H1 (cell line): ENCODE measurements around the gene MRPS25. TPM values are rescaled to one million over a fixed set of nuclear protein-coding genes. Genes with fewer than 3 reads are reported as not detected.

Experiments used
- BCL11A ChIP-seq, 2 experiments: IDR thresholded peaks; one replicate each; pipeline ENCODE4 v1.6.1; 2011; ENCODE audit warnings: low read depth in 2 of 2, low read length in 2 of 2, mild to moderate bottlenecking in 2 of 2
- BRCA1 ChIP-seq: IDR thresholded peaks from 2 replicates; pipeline ENCODE4 v1.6.1; 2012; ENCODE audit warnings: low read depth, low read length, improper control_type of control experiment
- CBX5 ChIP-seq: fragments of 300-800, 300-1000 bp; sonication (generic); IDR thresholded peaks from 2 replicates; pipeline ENCODE4 v1.7.1; 2016; ENCODE audit warnings: antibody characterized with exemption, low read length, low read depth
- CHD2 ChIP-seq: IDR thresholded peaks from 2 replicates; pipeline ENCODE4 v1.6.1; 2012; ENCODE audit warnings: low read length, improper control_type of control experiment
- CREB1 ChIP-seq: IDR thresholded peaks from 2 replicates; pipeline ENCODE4 v1.6.1; 2012; ENCODE audit warnings: inconsistent platforms
- CTBP2 ChIP-seq: IDR thresholded peaks from 2 replicates; pipeline ENCODE4 v1.7.0; 2011; ENCODE audit warnings: borderline replicate concordance, mild to moderate bottlenecking, moderate library complexity, mixed read lengths, low read length; ENCODE audit not compliant: insufficient read depth, insufficient read length
- GABPA ChIP-seq: IDR thresholded peaks from 2 replicates; pipeline ENCODE4 v1.6.1; 2011; ENCODE audit warnings: mild to moderate bottlenecking, low read length, moderate library complexity, borderline replicate concordance; ENCODE audit not compliant: insufficient read depth
- GTF2F1 ChIP-seq: IDR thresholded peaks from 2 replicates; pipeline ENCODE4 v1.6.1; 2012; ENCODE audit warnings: low read depth, low read length, improper control_type of control experiment, borderline replicate concordance
- HDAC6 ChIP-seq: IDR thresholded peaks from one replicate; pipeline ENCODE4 v1.7.1; 2012; ENCODE audit warnings: low read depth, mild to moderate bottlenecking, inconsistent platforms, low read length, moderate library complexity
- JUN ChIP-seq: IDR thresholded peaks from 2 replicates; pipeline ENCODE4 v1.6.1; 2011; ENCODE audit warnings: low read depth, mild to moderate bottlenecking, improper control_type of control experiment, low read length
- POLR2AphosphoS5 ChIP-seq: IDR thresholded peaks from 2 replicates; pipeline ENCODE4 v1.6.1; 2011; ENCODE audit warnings: low read depth, low read length
- RAD21 ChIP-seq, 2 experiments: IDR thresholded peaks in 1 of 2; conservative IDR thresholded peaks in 1 of 2; 2 replicates each; pipeline ENCODE4 v1.6.1; 2011; ENCODE audit warnings: low read depth in 2 of 2, low read length in 2 of 2, improper control_type of control experiment in 1 of 2, inconsistent platforms in 1 of 2, mild to moderate bottlenecking in 1 of 2, moderate library complexity in 1 of 2
- RFX5 ChIP-seq: IDR thresholded peaks from 2 replicates; pipeline ENCODE4 v1.6.1; 2011; ENCODE audit warnings: low read depth, low read length, improper control_type of control experiment, borderline replicate concordance
- SAP30 ChIP-seq: fragments of 300-600 bp; sonication (generic); IDR thresholded peaks from 2 replicates; pipeline ENCODE4 v1.7.1; 2012; ENCODE audit warnings: low read length, moderate library complexity, mild to moderate bottlenecking, inconsistent platforms; ENCODE audit not compliant: insufficient read depth, insufficient replicate concordance
- SP4 ChIP-seq: IDR thresholded peaks from 2 replicates; pipeline ENCODE4 v1.6.1; 2012; ENCODE audit warnings: low read length, inconsistent platforms
- TAF1 ChIP-seq: IDR thresholded peaks from 2 replicates; pipeline ENCODE4 v1.6.1; 2011; ENCODE audit warnings: mild to moderate bottlenecking, low read depth, low read length
- TAF7 ChIP-seq: optimal IDR thresholded peaks from 2 replicates; pipeline ENCODE3; 2011; ENCODE audit warnings: low read depth, mild to moderate bottlenecking, inconsistent platforms, low read length, moderate library complexity, borderline replicate concordance
- TBP ChIP-seq: IDR thresholded peaks from 2 replicates; pipeline ENCODE4 v1.6.1; 2011; ENCODE audit warnings: low read depth, low read length, improper control_type of control experiment
- USF2 ChIP-seq: IDR thresholded peaks from 2 replicates; pipeline ENCODE4 v1.6.1; 2011; ENCODE audit warnings: low read length, improper control_type of control experiment
- YY1 ChIP-seq: IDR thresholded peaks from 2 replicates; pipeline ENCODE4 v1.6.1; 2011; ENCODE audit warnings: low read depth, mild to moderate bottlenecking, low read length
- polyA plus RNA-seq, 7 experiments: library from polyadenylated mRNA; depleted of rRNA in 3 of 7; stranded (reverse) in 5 of 7; unstranded in 2 of 7; fragments of >200 nt in 5 of 7; fragments of 200-250 nt in 2 of 7; gene quantifications; 1 replicate in 5 of 7; 2 replicates in 1 of 7; 4 replicates in 1 of 7; pipeline versions ENCODE4 v1.2.1 to v1.2.3, GENCODE V29; 2011 to 2013; ENCODE audit warnings: missing spikeins in 2 of 7, mixed read lengths in 2 of 7
- total RNA-seq: library from RNA; stranded (reverse); fragmentation: NEBNext Ultra II Directional; extraction: Animal tissue kit (Norgen Biotek cat#: 25700); gene quantifications from 2 replicates; pipeline ENCODE4 v1.2.1, GENCODE V29; 2021
- TF ChIP-seq, protein P1 (sequence below): IDR thresholded peaks from 2 replicates; pipeline ENCODE4 v1.6.1; 2012; ENCODE audit warnings: low read length, inconsistent platforms

The MRPS25 gene
- total and polyA plus RNA-seq, 2 of the 8 experiments (the other 6 are each of a cell fraction or from before 2014, with no cell fraction given), result 23.0 to 56.5 TPM

DNA sequence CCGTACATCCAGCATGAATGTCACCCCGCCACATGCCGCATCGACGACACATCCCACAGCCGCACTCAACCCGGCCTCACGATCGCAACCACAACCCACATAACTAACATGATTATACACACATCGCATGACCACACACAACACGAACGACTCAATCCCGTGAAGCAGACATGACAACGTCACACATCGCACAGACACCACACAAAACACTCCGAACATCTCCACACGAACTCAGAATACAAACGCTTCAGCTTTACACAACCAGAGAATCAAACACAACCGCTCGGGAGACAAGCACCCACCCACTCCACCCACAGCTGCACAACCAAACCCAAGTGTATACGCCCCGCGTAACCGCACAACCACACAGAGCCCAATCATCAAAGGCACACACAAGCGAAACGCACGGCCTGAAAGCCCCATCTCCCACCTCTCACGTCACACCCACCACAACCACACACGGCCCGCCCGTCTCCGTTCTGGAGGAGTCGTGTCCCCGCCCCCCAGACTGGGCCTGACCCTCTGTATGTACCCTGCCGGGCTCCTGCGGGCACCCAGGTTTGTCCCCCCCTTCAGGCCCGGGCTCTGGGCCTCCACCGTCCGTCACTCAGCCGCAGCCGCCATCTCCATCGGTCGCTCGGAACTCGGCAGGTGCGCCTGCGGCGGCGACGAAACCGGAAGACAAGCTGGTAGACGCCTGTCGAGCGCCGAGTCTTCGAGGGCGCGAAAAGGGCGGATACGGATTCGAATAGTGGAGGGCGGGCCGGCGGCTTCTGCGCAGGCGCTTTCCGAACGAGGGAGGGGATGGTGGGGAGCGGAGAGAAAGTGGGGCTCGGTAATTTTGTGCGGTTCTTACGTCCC lies 33.6 kb upstream of the MRPS25 start, which contains the start of gene RBSN (continued):
- TF ChIP-seq TAF1 (peak; percentile 91), RAD21 (IDR thresholded peaks at IDR 0.05 in 1 of 2, conservative IDR thresholded peaks at IDR 0.05 in 1 of 2; ENCODE audit: low read depth in 2 of 2, low read length in 2 of 2) (no peak), CBX5 (no peak), RFX5 (no peak), SP4 (peak; percentile 67; the same call in 1 of the 2 replicates), HDAC6 (no peak), YY1 (peak; percentile 96), POLR2AphosphoS5 (no peak), TBP (peak; percentile 70; the same call in 1 of the 2 replicates), GTF2F1 (no peak), BRCA1 (no peak), BCL11A (IDR thresholded peaks at IDR 0.05; ENCODE audit: low read depth in 2 of 2, low read length in 2 of 2) (no peak), USF2 (0 out of 2 replicates have a peak, but pooled peaks have one; percentile 10), GABPA (peak; percentile 88; the same call in 1 of the 2 replicates), JUN (no peak), SAP30 (peak; percentile 61), CHD2 (0 out of 2 replicates have a peak, but pooled peaks have one; percentile 65), TAF7 (peak; percentile 85), CREB1 (peak; percentile 89), CTBP2 (no peak)
- TF ChIP-seq, protein P1, sequence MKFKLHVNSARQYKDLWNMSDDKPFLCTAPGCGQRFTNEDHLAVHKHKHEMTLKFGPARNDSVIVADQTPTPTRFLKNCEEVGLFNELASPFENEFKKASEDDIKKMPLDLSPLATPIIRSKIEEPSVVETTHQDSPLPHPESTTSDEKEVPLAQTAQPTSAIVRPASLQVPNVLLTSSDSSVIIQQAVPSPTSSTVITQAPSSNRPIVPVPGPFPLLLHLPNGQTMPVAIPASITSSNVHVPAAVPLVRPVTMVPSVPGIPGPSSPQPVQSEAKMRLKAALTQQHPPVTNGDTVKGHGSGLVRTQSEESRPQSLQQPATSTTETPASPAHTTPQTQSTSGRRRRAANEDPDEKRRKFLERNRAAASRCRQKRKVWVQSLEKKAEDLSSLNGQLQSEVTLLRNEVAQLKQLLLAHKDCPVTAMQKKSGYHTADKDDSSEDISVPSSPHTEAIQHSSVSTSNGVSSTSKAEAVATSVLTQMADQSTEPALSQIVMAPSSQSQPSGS, result peak; percentile 72; the same call in 1 of the 2 replicates
